Right lobe of liver (tissue), 6 donors: ENCODE measurements around the gene TMEM231. TPM values are rescaled to one million over a fixed set of nuclear protein-coding genes. Genes with fewer than 3 reads are reported as not detected.

Source experiments
- ATAC-seq, 4 donors: fragments of 200-7000 bp; cut with Tn5 transposase; one replicate each; pipeline ENCODE4 v1.9.1; 2020; ENCODE audit warnings: mild to moderate bottlenecking in 4 of 4, moderate library complexity in 4 of 4
- DNase-seq, 3 donors: peaks; one replicate each; pipeline ENCODE4 v3.0.0-alpha.2; 2020
- H3K27ac ChIP-seq, 3 donors: fragments of 200-600 bp; one replicate each; pipeline ENCODE4 v1.8.0; 2022
- H3K27me3 ChIP-seq, 2 donors: fragments of 200-600 bp; one replicate each; pipeline ENCODE4 v1.8.0; 2022
- H3K36me3 ChIP-seq, 4 donors: fragments of 200-600 bp; sonication (generic) in 1 of 4; one replicate each; pipeline versions ENCODE4 v1.5.1 to v1.8.0; 2017 to 2022; ENCODE audit warnings: control low read depth in 1 of 4
- H3K4me1 ChIP-seq, 4 donors: fragments of 200-600 bp; sonication (generic) in 1 of 4; one replicate each; pipeline versions ENCODE4 v1.5.1 to v1.8.0; 2017 to 2022; ENCODE audit warnings: control low read depth in 1 of 4
- H3K4me3 ChIP-seq, 3 donors: fragments of 200-600 bp; one replicate each; pipeline ENCODE4 v1.8.0; 2022
- H3K9me3 ChIP-seq, 4 donors: fragments of 200-600 bp; sonication (generic) in 1 of 4; one replicate each; pipeline versions ENCODE4 v1.5.1 to v1.8.0; 2017 to 2022; ENCODE audit warnings: control low read depth in 1 of 4
- POLR2A ChIP-seq: fragments of 450-650 bp; IDR thresholded peaks from one replicate; pipeline ENCODE4 v1.6.1; 2017; ENCODE audit warnings: antibody characterized with exemption, mild to moderate bottlenecking
- WGBS: methylation state at CpG from one replicate; pipeline ENCODE4 v1.1.6; 2018; ENCODE audit warnings: low coverage, low lambda C conversion rate; ENCODE audit not compliant: insufficient coverage; ENCODE audit errors: missing lambda C conversion rate; 5-methylcytosine and 5-hydroxymethylcytosine counted together
- intact Hi-C, 2 donors: fragments of 100-400 bp; cut with DNase I; formaldehyde crosslinking; loops; one replicate each; pipeline versions ENCODE4 v1.11.2 to v1.14.1; 2022
- total RNA-seq, 6 experiments: library from RNA; depleted of rRNA in 2 of 6; stranded (reverse); fragments of >200 nt in 2 of 6; fragmentation: NEBNext Ultra II Directional in 3 of 6; extraction: Animal tissue kit (Norgen Biotek cat#: 25700) in 3 of 6; gene quantifications; one replicate each; pipeline versions ENCODE4 v1.1.0 to v1.2.4, GENCODE V29; 2016 to 2023
- TF ChIP-seq, protein P1 (sequence below), 4 donors: fragments of 200-600 bp in 3 of 4; fragments of 450-650 bp in 1 of 4; IDR thresholded peaks; one replicate each; pipeline versions ENCODE4 v1.5.1 to v1.8.0; 2016 to 2022; ENCODE audit warnings: antibody characterized with exemption in 4 of 4, mild to moderate bottlenecking in 2 of 4
- donor health status: DM: no; HTN: yes; CAD: no.
- donor health status: DM: no; HTN: no; CAD: no.
- donor health status: DM: no; HTN: no; CAD: no.
- donor health status: DM: no; HTN: yes; CAD: no.
- donor health status: DM: no; HTN: yes; CAD: no.

The TMEM231 gene
- total RNA-seq, 6 experiments from 2014 or later = 0.98 to 2.1 (median 1.7) TPM

DNA sequence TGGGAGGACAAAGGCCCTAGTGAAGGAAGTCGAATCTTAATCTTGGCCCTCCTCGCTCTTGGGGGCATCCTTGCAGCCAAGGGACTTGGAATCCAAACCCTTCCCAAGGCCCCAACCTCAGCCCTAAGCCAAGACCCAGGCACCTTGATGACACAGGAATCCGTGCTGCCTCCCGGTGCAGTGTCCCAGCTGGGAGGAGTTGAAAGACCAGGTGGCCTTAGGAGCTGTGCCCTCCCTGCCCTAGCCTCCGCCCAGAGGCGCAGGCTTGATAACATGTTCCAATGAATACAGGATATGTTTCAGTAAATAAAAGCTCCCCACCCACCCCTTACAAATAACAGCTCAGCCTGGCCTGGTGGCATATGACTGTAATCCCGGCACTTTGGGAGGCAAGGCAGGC, 20.2 kb downstream of the TMEM231 start, which contains the start of gene CHST5:
CHST5 (minus strand) TSS at position 208 of the 400 bp plus-strand sequence. CDS start 5,724 bp downstream, outside the sequence.
- no peak within 1 kb of the TSS for H3K4me3 ChIP-seq
- ATAC-seq = no peak
- intact Hi-C loops = loop anchor here in 1 of 2 donors (10.0 kb wide), 1 partner anchor 51 kb away; no protein-coding TSS in a partner anchor
- 84% methylated on average over 4 of the region's 7 CpGs for WGBS
- H3K4me1 ChIP-seq = no peaks in the 10 kb centered on the region
- H3K27me3 ChIP-seq = no peaks in the 10 kb centered on the region
- no peaks in the 10 kb centered on the region for H3K36me3 ChIP-seq
- DNase-seq = no peak
- TF ChIP-seq, protein P1, sequence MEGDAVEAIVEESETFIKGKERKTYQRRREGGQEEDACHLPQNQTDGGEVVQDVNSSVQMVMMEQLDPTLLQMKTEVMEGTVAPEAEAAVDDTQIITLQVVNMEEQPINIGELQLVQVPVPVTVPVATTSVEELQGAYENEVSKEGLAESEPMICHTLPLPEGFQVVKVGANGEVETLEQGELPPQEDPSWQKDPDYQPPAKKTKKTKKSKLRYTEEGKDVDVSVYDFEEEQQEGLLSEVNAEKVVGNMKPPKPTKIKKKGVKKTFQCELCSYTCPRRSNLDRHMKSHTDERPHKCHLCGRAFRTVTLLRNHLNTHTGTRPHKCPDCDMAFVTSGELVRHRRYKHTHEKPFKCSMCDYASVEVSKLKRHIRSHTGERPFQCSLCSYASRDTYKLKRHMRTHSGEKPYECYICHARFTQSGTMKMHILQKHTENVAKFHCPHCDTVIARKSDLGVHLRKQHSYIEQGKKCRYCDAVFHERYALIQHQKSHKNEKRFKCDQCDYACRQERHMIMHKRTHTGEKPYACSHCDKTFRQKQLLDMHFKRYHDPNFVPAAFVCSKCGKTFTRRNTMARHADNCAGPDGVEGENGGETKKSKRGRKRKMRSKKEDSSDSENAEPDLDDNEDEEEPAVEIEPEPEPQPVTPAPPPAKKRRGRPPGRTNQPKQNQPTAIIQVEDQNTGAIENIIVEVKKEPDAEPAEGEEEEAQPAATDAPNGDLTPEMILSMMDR (IDR thresholded peaks at IDR 0.05) = no peak
- TF ChIP-seq POLR2A = no peak
- H3K27ac ChIP-seq = no peak within 1 kb of the TSS
- no peaks in the 10 kb centered on the region for H3K9me3 ChIP-seq

DNA sequence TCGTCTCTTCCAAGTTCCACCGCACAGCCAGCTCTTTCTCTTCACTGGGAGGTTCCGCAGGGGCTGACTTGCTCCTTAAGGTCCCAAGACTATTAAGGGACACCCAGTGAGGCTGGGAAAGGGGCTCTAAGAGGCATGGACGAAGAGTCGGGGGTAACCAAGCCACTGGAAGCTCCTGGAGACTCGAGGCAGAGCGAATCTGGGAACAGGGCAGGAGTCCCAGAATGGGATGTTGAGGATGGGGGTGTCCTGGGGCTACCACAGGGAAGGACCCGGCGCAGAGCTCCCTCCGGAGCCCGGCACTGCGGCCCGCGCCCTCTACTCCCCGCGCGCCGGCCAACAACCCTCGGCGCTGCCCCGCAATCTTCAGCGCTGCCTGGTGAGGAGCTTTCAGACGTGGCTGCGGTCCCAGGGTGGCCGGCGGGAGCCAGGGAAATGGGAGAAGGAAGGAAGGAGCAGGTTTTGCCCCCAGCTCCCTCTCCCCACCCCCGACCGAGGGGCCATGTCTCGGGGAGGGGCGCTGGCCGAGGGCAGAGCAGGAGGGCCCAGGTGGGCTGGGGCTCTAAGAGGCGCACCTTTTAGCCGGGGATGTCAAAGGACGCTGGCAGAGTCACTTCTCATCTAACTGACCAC, 20.7 kb downstream of the TMEM231 start:
- ATAC-seq (no peak), DNase-seq (no peak)
- H3K4me3 ChIP-seq = no peak overlapping the region
- H3K4me1 ChIP-seq = no peaks in the 10 kb centered on the region
- TF ChIP-seq, protein P1 (IDR thresholded peaks at IDR 0.05) = no peak
- TF ChIP-seq POLR2A = no peak
- intact Hi-C loops = loop anchor here in 1 of 2 donors (10.0 kb wide), 1 partner anchor 51 kb away; no protein-coding TSS in a partner anchor
- no peaks in the 10 kb centered on the region for H3K9me3 ChIP-seq
- 95% methylated on average over 4 of the region's 34 CpGs for WGBS
- no peaks in the 10 kb centered on the region for H3K36me3 ChIP-seq
- H3K27ac ChIP-seq = no peak overlapping the region
- no peaks in the 10 kb centered on the region for H3K27me3 ChIP-seq

DNA sequence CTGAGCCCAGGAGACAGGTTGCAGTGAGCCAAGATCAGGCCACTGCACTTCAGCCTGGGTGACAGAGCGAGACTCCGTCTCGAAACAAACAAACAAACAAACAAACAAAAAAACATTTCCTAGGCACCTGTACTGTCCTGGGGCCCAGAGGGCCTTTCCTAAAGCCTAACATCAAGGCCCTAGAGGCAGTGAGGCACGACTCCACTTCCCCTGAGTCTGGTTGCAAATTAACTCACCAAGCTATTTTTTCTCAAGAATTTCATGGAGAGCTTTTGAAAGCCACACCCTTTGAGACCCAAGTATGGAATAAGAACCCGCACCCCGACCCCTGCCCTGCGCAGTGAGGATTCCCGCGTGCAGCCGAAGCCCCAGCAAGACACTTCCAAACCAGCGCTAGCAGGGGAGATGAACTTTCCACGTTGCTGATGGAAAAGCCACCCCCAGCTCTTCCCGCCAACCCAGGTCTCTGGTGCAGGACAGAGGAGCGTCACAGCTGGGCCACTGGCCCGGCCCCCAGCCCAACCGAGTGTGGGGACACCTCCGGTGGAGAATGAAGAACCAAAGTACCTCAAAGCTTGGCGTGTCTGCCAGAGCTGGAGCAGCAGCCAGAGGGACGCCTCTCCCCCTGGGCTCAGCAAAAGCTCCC, 21.4 kb downstream of the TMEM231 start:
- no peak overlapping the region for H3K27ac ChIP-seq
- WGBS = 73% methylated on average over 5 of the region's 19 CpGs
- DNase-seq = no peak

DNA sequence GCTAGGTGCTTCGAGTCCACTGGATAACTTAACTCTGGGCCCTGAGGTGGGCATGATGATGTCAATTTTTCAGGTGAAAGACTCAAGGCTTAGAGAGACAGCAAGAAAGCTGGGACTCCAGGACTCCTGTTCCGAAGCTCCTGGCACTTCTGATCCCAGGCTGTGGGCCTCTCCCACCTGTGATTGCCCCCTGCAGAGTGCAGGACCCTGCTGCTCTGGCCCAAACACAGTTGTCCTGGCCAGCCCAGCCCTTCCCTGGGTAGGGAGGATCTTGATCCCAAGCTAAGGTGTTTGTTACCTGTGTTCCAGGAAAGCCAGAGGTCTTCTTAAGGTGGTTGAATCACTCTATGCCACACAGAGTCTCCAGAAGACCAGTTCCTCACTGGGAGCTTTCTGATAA, 23.3 kb downstream of the TMEM231 start:
- WGBS = 57% methylated on average over 1 of the region's 2 CpGs
- Histone ChIP-seq H3K27me3 (no peaks in the 10 kb centered on the region), H3K36me3 (no peaks in the 10 kb centered on the region), H3K9me3 (no peaks in the 10 kb centered on the region), H3K27ac (no peak overlapping the region), H3K4me3 (no peak overlapping the region), H3K4me1 (peaks cover 0 to 10% (median 6%) of the 10 kb centered on the region in 4 donors)
- DNase-seq (no peak), ATAC-seq (no peak)
- intact Hi-C loops = loop anchor here in 1 of 2 donors (10.0 kb wide), 1 partner anchor 48 kb away; no protein-coding TSS in a partner anchor
- no peak for TF ChIP-seq POLR2A
- TF ChIP-seq, protein P1 (IDR thresholded peaks at IDR 0.05) = no peak

More for the DNA sequence above, 21.4 kb downstream of the TMEM231 start:
- Histone ChIP-seq H3K4me1 (no peaks in the 10 kb centered on the region), H3K9me3 (no peaks in the 10 kb centered on the region), H3K36me3 (no peaks in the 10 kb centered on the region), H3K4me3 (no peak overlapping the region), H3K27me3 (no peaks in the 10 kb centered on the region)
- intact Hi-C loops = loop anchor here in 1 of 2 donors (10.0 kb wide), 1 partner anchor 50 kb away; no protein-coding TSS in a partner anchor
- no peak for ATAC-seq
- TF ChIP-seq, protein P1 (IDR thresholded peaks at IDR 0.05) = no peak
- no peak for TF ChIP-seq POLR2A
